ACC112 (cell line): ENCODE measurements around the gene TRERF1.

Experiments
- H2AFZ ChIP-seq: fragments of 200-600 bp; sonication (generic); one replicate; pipeline ENCODE4 v1.6.0; 2017; ENCODE audit warnings: antibody characterized with exemption, low read length; ENCODE audit not compliant: unreplicated experiment
- H3K27ac ChIP-seq: fragments of 200-600 bp; sonication (generic); 2 replicates; pipeline ENCODE4 v1.5.1; 2014; ENCODE audit warnings: low read depth, mild to moderate bottlenecking, antibody characterized with exemption, low read length, moderate library complexity
- H3K27me3 ChIP-seq: fragments of 200-600 bp; sonication (generic); 2 replicates; pipeline ENCODE4 v1.6.1; 2014; ENCODE audit warnings: mild to moderate bottlenecking, antibody characterized with exemption, low read length, moderate library complexity, mixed read lengths; ENCODE audit not compliant: insufficient read depth
- H3K36me3 ChIP-seq: fragments of 200-600 bp; sonication (generic); 2 replicates; pipeline ENCODE4 v1.6.1; 2016; ENCODE audit warnings: mild to moderate bottlenecking, antibody characterized with exemption, low read length, moderate library complexity, mixed read lengths; ENCODE audit not compliant: insufficient read depth
- H3K4me1 ChIP-seq: fragments of 200-600 bp; sonication (generic); one replicate; pipeline ENCODE4 v1.6.1; 2016; ENCODE audit warnings: low read length, mixed read lengths; ENCODE audit not compliant: insufficient read depth, unreplicated experiment, control insufficient read depth
- H3K4me3 ChIP-seq: fragments of 200-600 bp; sonication (generic); 2 replicates; pipeline ENCODE4 v1.5.1; 2014; ENCODE audit warnings: mild to moderate bottlenecking, low read depth, low read length
- H3K79me2 ChIP-seq: fragments of 200-600 bp; sonication (generic); one replicate; pipeline ENCODE4 v1.6.0; 2016; ENCODE audit warnings: low read length; ENCODE audit not compliant: control insufficient read depth, unreplicated experiment, insufficient read depth

Gene TRERF1

GRCh38 chr6:42190554-42191183, 261.1 kb downstream of the TRERF1 start:
- Histone ChIP-seq H3K4me1 (peaks cover 3% of the 10 kb centered on the region), H3K4me3 (no peak overlapping the region), H3K79me2 (no peaks in the 10 kb centered on the region), H3K27me3 (no peaks in the 10 kb centered on the region), H3K27ac (no peak overlapping the region), H2AFZ (no peak overlapping the region), H3K36me3 (no peaks in the 10 kb centered on the region)

- no peaks in the 10 kb centered on the region for H3K79me2 ChIP-seq
Observed at GRCh38 chr6:42188406-42188805, 263.3 kb downstream of the TRERF1 start.

GRCh38 chr6:42185597-42185996, 266.1 kb downstream of the TRERF1 start:
- Histone ChIP-seq H2AFZ (no peak overlapping the region), H3K36me3 (no peaks in the 10 kb centered on the region), H3K27me3 (no peaks in the 10 kb centered on the region), H3K79me2 (no peaks in the 10 kb centered on the region), H3K27ac (no peak overlapping the region), H3K4me1 (no peaks in the 10 kb centered on the region), H3K4me3 (no peak overlapping the region)

More at GRCh38 chr6:42188406-42188805, 263.3 kb downstream of the TRERF1 start:
- Histone ChIP-seq H3K36me3 (no peaks in the 10 kb centered on the region), H3K4me3 (no peak overlapping the region), H2AFZ (no peak overlapping the region), H3K4me1 (peaks cover 3% of the 10 kb centered on the region), H3K27me3 (no peaks in the 10 kb centered on the region), H3K27ac (no peak overlapping the region)

DNA sequence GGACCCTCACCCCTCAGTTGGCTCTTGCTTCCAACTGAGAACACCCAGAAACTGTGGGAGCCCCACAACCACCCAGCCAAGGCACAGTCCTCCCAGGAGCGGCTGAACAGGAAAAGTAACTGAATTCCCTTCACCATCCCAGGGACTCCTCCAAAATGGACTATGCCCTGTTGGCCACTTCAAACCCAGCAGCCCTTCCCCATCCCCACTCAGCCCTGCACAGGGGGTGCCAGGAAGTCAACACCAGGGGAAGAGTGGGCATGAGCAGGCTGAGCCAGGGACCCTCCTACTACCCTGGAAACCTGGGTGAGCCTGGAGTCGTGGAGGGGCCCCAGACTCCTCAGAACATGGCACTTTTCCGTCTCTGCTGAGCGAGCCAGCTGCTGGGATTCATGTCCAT, 267.3 kb downstream of the TRERF1 start:
- no peaks in the 10 kb centered on the region for H3K4me1 ChIP-seq
- no peak overlapping the region for H3K4me3 ChIP-seq
- no peak overlapping the region for H2AFZ ChIP-seq
- no peaks in the 10 kb centered on the region for H3K36me3 ChIP-seq
- no peak overlapping the region for H3K27ac ChIP-seq
- no peaks in the 10 kb centered on the region for H3K79me2 ChIP-seq
- no peaks in the 10 kb centered on the region for H3K27me3 ChIP-seq

- Histone ChIP-seq H3K36me3 (no peaks in the 10 kb centered on the region), H3K4me1 (no peaks in the 10 kb centered on the region), H3K27me3 (no peaks in the 10 kb centered on the region), H2AFZ (no peak overlapping the region), H3K27ac (no peak overlapping the region), H3K79me2 (no peaks in the 10 kb centered on the region), H3K4me3 (no peak overlapping the region)
Observed at GRCh38 chr6:42182101-42182500, 269.6 kb downstream of the TRERF1 start.

GRCh38 chr6:42179945-42180313, 271.8 kb downstream of the TRERF1 start:
- Histone ChIP-seq H3K4me3 (no peak overlapping the region), H3K27ac (no peak overlapping the region), H3K4me1 (no peaks in the 10 kb centered on the region), H3K36me3 (no peaks in the 10 kb centered on the region), H3K79me2 (no peaks in the 10 kb centered on the region), H2AFZ (no peak overlapping the region), H3K27me3 (no peaks in the 10 kb centered on the region)

- no peak overlapping the region for H3K27ac ChIP-seq
- H2AFZ ChIP-seq = no peak overlapping the region
- H3K27me3 ChIP-seq = no peaks in the 10 kb centered on the region
- H3K4me3 ChIP-seq = no peak overlapping the region
- H3K4me1 ChIP-seq = no peaks in the 10 kb centered on the region
- no peaks in the 10 kb centered on the region for H3K79me2 ChIP-seq
- H3K36me3 ChIP-seq = no peaks in the 10 kb centered on the region
Observed at GRCh38 chr6:42179261-42179944, 272.3 kb downstream of the TRERF1 start.

DNA sequence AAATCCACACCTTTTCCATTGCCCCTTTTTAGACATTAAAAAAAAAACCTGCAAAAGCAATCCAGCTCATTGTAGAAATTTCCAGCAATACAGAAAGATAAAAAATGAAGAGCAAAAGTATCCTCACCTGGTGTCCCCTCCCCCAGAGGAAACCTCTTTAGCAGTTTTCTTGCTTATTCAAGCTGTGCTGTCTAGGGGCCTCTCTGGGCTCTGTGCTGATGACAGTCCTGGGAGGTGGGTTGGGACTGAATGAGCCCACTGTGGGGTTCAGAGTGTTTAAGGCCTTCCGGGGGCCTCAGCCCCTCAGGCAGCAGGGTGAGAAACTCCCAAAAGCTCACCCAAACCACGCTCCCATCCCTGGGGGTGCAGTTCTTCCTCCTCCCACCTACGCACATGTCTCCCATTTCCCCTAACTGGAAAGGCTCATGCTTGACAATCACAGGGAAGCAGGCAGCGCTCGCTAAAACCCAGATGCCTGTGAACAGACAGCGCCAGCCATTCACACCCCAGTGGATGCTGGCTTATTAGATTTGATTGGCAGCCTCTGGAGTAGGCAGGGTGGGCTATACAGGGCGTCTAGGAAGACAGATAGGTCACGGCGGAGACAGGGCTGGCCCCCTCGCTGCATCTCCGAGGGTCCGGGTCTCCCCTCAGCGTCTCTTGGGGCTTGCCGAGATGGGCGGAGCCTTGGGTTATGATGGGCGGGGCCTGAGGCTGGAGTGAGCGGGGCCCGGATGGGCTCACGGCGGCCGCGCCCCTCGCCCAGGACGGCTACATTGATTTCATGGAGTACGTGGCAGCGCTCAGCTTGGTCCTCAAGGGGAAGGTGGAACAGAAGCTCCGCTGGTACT, 274.0 kb downstream of the TRERF1 start:
- H3K36me3 ChIP-seq = no peaks in the 10 kb centered on the region
- no peak overlapping the region for H3K27ac ChIP-seq
- no peak overlapping the region for H3K4me3 ChIP-seq
- H3K4me1 ChIP-seq = no peaks in the 10 kb centered on the region
- no peaks in the 10 kb centered on the region for H3K79me2 ChIP-seq
- no peak overlapping the region for H2AFZ ChIP-seq
- no peaks in the 10 kb centered on the region for H3K27me3 ChIP-seq

- Histone ChIP-seq H3K4me3 (no peak overlapping the region), H3K27ac (no peak overlapping the region), H3K79me2 (no peaks in the 10 kb centered on the region), H3K27me3 (no peaks in the 10 kb centered on the region), H3K36me3 (no peaks in the 10 kb centered on the region), H2AFZ (no peak overlapping the region), H3K4me1 (no peaks in the 10 kb centered on the region)
Observed at GRCh38 chr6:42176981-42177380, 274.7 kb downstream of the TRERF1 start.

- Histone ChIP-seq H2AFZ (no peak overlapping the region), H3K27me3 (no peaks in the 10 kb centered on the region), H3K79me2 (no peaks in the 10 kb centered on the region), H3K4me3 (no peak overlapping the region), H3K4me1 (no peaks in the 10 kb centered on the region), H3K27ac (no peak overlapping the region), H3K36me3 (no peaks in the 10 kb centered on the region)
Observed at GRCh38 chr6:42175860-42176259, 275.9 kb downstream of the TRERF1 start.
